Stimulated activated CD8-positive, alpha-beta memory T cell treated with anti-CD3 and anti-CD28 coated beads, Interleukin-7, amount 100 ng/mL, for 4 hours (primary cell): ENCODE data around the gene SETX.

Experiments
- DNase-seq, 2 donors: peaks; one replicate each; pipeline ENCODE4 v3.0.0-alpha.2; 2020; ENCODE audit warnings: low read depth in 2 of 2

SETX gene

GRCh38 chr9:132214027-132214622 is 140.7 kb downstream of the SETX start:
- no peak for DNase-seq

- DNase-seq = no peak
Measured at GRCh38 chr9:132211570-132211969, 143.2 kb downstream of the SETX start.
